GM12872 (cell line): ENCODE data around the gene SPRN.
A peak's percentile ranks its signal among the peaks of the same experiment; 100 is the strongest.

ENCODE experiments used
- CTCF ChIP-seq: IDR thresholded peaks from 3 replicates; pipeline ENCODE4 v1.5.1; 2011; ENCODE audit warnings: low read depth, mild to moderate bottlenecking, low read length, moderate library complexity; ENCODE audit not compliant: insufficient read depth

Gene SPRN

GRCh38 chr10:133439517-133440461 is 15.4 kb upstream of the SPRN start:
- no peak for TF ChIP-seq CTCF

- TF ChIP-seq CTCF, result peak; percentile 62; the same call in 2 of the 3 replicates
These were observed 14.4 kb upstream of the SPRN start for GRCh38 chr10:133438711-133439273.

- no peak for TF ChIP-seq CTCF
These were observed 1.3 kb downstream of the SPRN start for GRCh38 chr10:133422807-133423771.

GRCh38 chr10:133422223-133422806 is 2.1 kb downstream of the SPRN start:
- no peak for TF ChIP-seq CTCF

- no peak for TF ChIP-seq CTCF
These were observed 2.8 kb downstream of the SPRN start for GRCh38 chr10:133421336-133422222.

- TF ChIP-seq CTCF, result no peak
These were observed 3.8 kb downstream of the SPRN start for GRCh38 chr10:133420579-133420978.
